Measurements from ENCODE around the gene TEX13B.

TEX13B gene

GRCh38 chrX:107936434-107936730, 45.8 kb downstream of the TEX13B start:
- no peak for DNase-seq (ENCODE audit: low read depth)

GRCh38 chrX:107935664-107936433, 46.3 kb downstream of the TEX13B start:
- no peak for DNase-seq (ENCODE audit: low read depth)

- DNase-seq (ENCODE audit: low read depth) = no peak
Observed at GRCh38 chrX:107935200-107935599, 47.0 kb downstream of the TEX13B start.

DNA sequence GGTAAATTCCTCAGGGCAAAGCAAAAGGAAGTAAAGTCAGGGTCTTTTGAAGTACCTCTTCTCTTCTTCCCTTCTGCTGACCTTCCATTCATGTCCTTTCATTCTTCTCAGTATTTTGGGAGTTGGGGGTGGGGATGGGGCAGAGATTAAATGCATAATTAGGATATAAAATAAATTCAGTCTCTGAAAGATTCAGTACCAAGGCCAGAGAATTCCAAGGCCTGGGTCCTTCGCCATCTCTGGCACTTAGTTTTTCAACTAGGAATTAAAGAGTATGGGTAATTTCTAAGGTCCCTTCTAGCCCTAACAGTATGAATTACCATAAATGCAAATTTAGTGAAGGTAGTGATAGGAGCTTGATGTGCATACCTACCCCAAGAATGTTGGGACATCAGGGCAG, 47.9 kb downstream of the TEX13B start:
- no peak for DNase-seq (ENCODE audit: low read depth)
